ENCODE results near the gene FAM107A. TPM values are rescaled to one million over a fixed set of nuclear protein-coding genes. Genes with fewer than 3 reads are reported as not detected.

Gene FAM107A
- total and polyA plus RNA-seq, 4 experiments from 2014 or later: not detected

Other genes with a start within 250 kb of the FAM107A start
- gene PXK, start 244.5 kb downstream of the FAM107A start, total RNA-seq: 10 to 100 TPM; 20.0 to 20.2 TPM
- 10 to 100 TPM; 23.5 to 28.7 TPM for gene PXK, start 244.5 kb downstream of the FAM107A start, polyA plus RNA-seq
- gene PDHB, start 143.6 kb downstream of the FAM107A start, total RNA-seq: 10 to 100 TPM; 55.0 to 58.6 TPM
- 100 to 1,000 TPM; 103 to 148 TPM for gene PDHB, start 143.6 kb downstream of the FAM107A start, polyA plus RNA-seq
- 10 to 100 TPM in 1 of 2 experiments, 1 to 10 TPM in 1; 8.9 to 11.6 TPM for gene KCTD6, start 85.3 kb downstream of the FAM107A start, total RNA-seq
- gene KCTD6, start 85.3 kb downstream of the FAM107A start, polyA plus RNA-seq: 10 to 100 TPM in 1 of 2 donors, 1 to 10 TPM in 1; 6.8 to 15.3 TPM
- gene ACOX2, start 40.2 kb downstream of the FAM107A start, total RNA-seq: not detected
- gene ACOX2, start 40.2 kb downstream of the FAM107A start, polyA plus RNA-seq: not detected
- gene FAM3D, start 89.4 kb upstream of the FAM107A start, total RNA-seq: not detected
- gene FAM3D, start 89.4 kb upstream of the FAM107A start, polyA plus RNA-seq: not detected

Data from CD4-positive, alpha-beta memory T cell (primary cell).